ENCODE measurements around the gene NDUFAF2. TPM values are rescaled to one million over a fixed set of nuclear protein-coding genes. Genes with fewer than 3 reads are reported as not detected.

NDUFAF2 gene
- total RNA-seq, 2 donors from 2014 or later: 13.7 to 19.4 TPM

GRCh38 chr5:61018062-61018461 lies 73.1 kb downstream of the NDUFAF2 start:
- no peak for DNase-seq
- intact Hi-C loops (cut with DNase I): no loop called here
- Histone ChIP-seq H3K4me3 (no peak overlapping the region), H3K27me3 (no peaks in the 10 kb centered on the region), H3K27ac (no peak overlapping the region), H3K36me3 (replicated peaks in 1 of 2; ENCODE audit: insufficient read depth in 1 of 2, low read depth in 2 of 2) (no peaks in the 10 kb centered on the region), H3K4me1 (no peaks in the 10 kb centered on the region), H3K9me3 (no peaks in the 10 kb centered on the region)
- no peak for TF ChIP-seq POLR2A (IDR thresholded peaks at IDR 0.05)
- TF ChIP-seq, protein P1, sequence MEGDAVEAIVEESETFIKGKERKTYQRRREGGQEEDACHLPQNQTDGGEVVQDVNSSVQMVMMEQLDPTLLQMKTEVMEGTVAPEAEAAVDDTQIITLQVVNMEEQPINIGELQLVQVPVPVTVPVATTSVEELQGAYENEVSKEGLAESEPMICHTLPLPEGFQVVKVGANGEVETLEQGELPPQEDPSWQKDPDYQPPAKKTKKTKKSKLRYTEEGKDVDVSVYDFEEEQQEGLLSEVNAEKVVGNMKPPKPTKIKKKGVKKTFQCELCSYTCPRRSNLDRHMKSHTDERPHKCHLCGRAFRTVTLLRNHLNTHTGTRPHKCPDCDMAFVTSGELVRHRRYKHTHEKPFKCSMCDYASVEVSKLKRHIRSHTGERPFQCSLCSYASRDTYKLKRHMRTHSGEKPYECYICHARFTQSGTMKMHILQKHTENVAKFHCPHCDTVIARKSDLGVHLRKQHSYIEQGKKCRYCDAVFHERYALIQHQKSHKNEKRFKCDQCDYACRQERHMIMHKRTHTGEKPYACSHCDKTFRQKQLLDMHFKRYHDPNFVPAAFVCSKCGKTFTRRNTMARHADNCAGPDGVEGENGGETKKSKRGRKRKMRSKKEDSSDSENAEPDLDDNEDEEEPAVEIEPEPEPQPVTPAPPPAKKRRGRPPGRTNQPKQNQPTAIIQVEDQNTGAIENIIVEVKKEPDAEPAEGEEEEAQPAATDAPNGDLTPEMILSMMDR (IDR thresholded peaks at IDR 0.05): no peak
- ATAC-seq: no peak
- 76 to 84% methylated on average over 2 of the region's 2 CpGs for WGBS, 2 donors

DNA sequence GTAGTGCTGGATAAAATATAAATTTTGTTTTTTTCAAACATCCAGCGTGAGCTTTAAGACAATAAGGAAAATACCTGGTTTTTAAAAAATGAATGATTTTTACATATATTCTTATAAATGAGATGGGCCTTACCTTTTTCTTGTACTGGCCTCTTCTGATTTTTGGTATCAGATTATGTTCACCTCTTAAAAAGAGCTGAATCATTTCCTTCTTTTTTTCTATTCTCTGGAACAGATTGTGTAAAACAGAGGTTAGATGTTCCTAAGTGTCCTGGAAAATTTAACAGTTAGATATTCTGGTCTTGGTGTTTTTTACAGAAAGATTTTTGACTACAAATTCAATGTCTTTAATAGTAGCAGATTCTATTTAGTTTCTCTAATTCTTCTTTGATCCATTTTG lies 74.6 kb downstream of the NDUFAF2 start:
- DNase-seq (no peak), ATAC-seq (no peak)
- no peaks in the 10 kb centered on the region for H3K27me3 ChIP-seq
- H3K9me3 ChIP-seq: no peaks in the 10 kb centered on the region
- intact Hi-C loops (cut with DNase I): no loop called here
- TF ChIP-seq, protein P1 (IDR thresholded peaks at IDR 0.05): no peak
- no peak for TF ChIP-seq POLR2A (IDR thresholded peaks at IDR 0.05)
- no peak overlapping the region for H3K27ac ChIP-seq
- no peaks in the 10 kb centered on the region for H3K4me1 ChIP-seq
- no peaks in the 10 kb centered on the region for H3K36me3 ChIP-seq (replicated peaks in 1 of 2; ENCODE audit: insufficient read depth in 1 of 2, low read depth in 2 of 2)
- 95 to 96% methylated on average over 1 of the region's 1 CpG for WGBS, 2 donors
- H3K4me3 ChIP-seq: no peak overlapping the region

GRCh38 chr5:61020415-61020814 lies 75.4 kb downstream of the NDUFAF2 start:
- ATAC-seq (no peak), DNase-seq (peak in 3 of 4 donors; percentile 17 to 26 (median 23))
- no peaks in the 10 kb centered on the region for H3K36me3 ChIP-seq (replicated peaks in 1 of 2; ENCODE audit: insufficient read depth in 1 of 2, low read depth in 2 of 2)
- no peaks in the 10 kb centered on the region for H3K4me1 ChIP-seq
- H3K9me3 ChIP-seq: no peaks in the 10 kb centered on the region
- TF ChIP-seq, protein P1 (IDR thresholded peaks at IDR 0.05): no peak
- no peak for TF ChIP-seq POLR2A (IDR thresholded peaks at IDR 0.05)
- 60 to 72% methylated on average over 3 of the region's 3 CpGs for WGBS, 2 donors
- H3K4me3 ChIP-seq: no peak overlapping the region
- intact Hi-C loops (cut with DNase I): no loop called here
- no peaks in the 10 kb centered on the region for H3K27me3 ChIP-seq
- no peak overlapping the region for H3K27ac ChIP-seq

GRCh38 chr5:61023131-61023530 lies 78.1 kb downstream of the NDUFAF2 start:
- DNase-seq (no peak), ATAC-seq (no peak)
- 61 to 70% methylated on average over 1 of the region's 1 CpG for WGBS, 2 donors
- H3K9me3 ChIP-seq: no peaks in the 10 kb centered on the region
- no peaks in the 10 kb centered on the region for H3K27me3 ChIP-seq
- TF ChIP-seq, protein P1 (IDR thresholded peaks at IDR 0.05): no peak
- TF ChIP-seq POLR2A (IDR thresholded peaks at IDR 0.05): no peak
- no peaks in the 10 kb centered on the region for H3K36me3 ChIP-seq (replicated peaks in 1 of 2; ENCODE audit: insufficient read depth in 1 of 2, low read depth in 2 of 2)
- H3K4me1 ChIP-seq: no peaks in the 10 kb centered on the region
- H3K27ac ChIP-seq: no peak overlapping the region
- intact Hi-C loops (cut with DNase I): no loop called here
- H3K4me3 ChIP-seq: no peak overlapping the region

GRCh38 chr5:61026004-61026403 lies 81.0 kb downstream of the NDUFAF2 start:
- Histone ChIP-seq H3K4me3 (no peak overlapping the region), H3K27ac (no peak overlapping the region), H3K36me3 (replicated peaks in 1 of 2; ENCODE audit: insufficient read depth in 1 of 2, low read depth in 2 of 2) (no peaks in the 10 kb centered on the region), H3K27me3 (no peaks in the 10 kb centered on the region), H3K9me3 (no peaks in the 10 kb centered on the region), H3K4me1 (no peaks in the 10 kb centered on the region)
- no peak for ATAC-seq
- no peak for DNase-seq
- WGBS, 2 donors: 30 to 39% methylated on average over 2 of the region's 2 CpGs
- TF ChIP-seq, protein P1 (IDR thresholded peaks at IDR 0.05): no peak
- no peak for TF ChIP-seq POLR2A (IDR thresholded peaks at IDR 0.05)
- intact Hi-C loops (cut with DNase I): no loop called here

All from body of pancreas (tissue), 4 donors.